ENCODE measurements around the gene LPP. TPM values are rescaled to one million over a fixed set of nuclear protein-coding genes. Genes with fewer than 3 reads are reported as not detected.

LPP gene
- total RNA-seq, 3 donors from 2014 or later (not counting 1 experiment from before 2014, with no cell fraction given) = 137 to 163 (median 149) TPM

- DNase-seq = no peak
- H3K4me3 ChIP-seq (ENCODE audit: low read length) = no peak overlapping the region
- Mint-ChIP-seq H3K9me3 (no peaks in the 10 kb centered on the region), H3K27ac (no peak overlapping the region), H3K27me3 (ENCODE audit: low read depth in 2 of 2) (no peaks in the 10 kb centered on the region), H3K4me1 (peaks cover 37 to 46% of the 10 kb centered on the region in 2 donors), H3K4me3 (no peak overlapping the region), H3K36me3 (no peaks in the 10 kb centered on the region)
- TF ChIP-seq CTCF (IDR thresholded peaks at IDR 0.05) = no peak
- 80% methylated on average over 1 of the region's 3 CpGs for WGBS (ENCODE audit: insufficient coverage)
- H3K4me1 ChIP-seq (ENCODE audit: control insufficient read depth, insufficient read depth, low read length) = peaks cover 6% of the 10 kb centered on the region
- intact Hi-C loops (cut with micrococcal nuclease) = no loop called here
- no peaks in the 10 kb centered on the region for H3K9me3 ChIP-seq (ENCODE audit: control insufficient read depth, insufficient read depth, low read length)
- H3K36me3 ChIP-seq (ENCODE audit: control insufficient read depth, insufficient read depth, low read length) = no peaks in the 10 kb centered on the region
- ATAC-seq = no peak
- no peaks in the 10 kb centered on the region for H3K27me3 ChIP-seq (ENCODE audit: control insufficient read depth, insufficient read depth, low read length)
- H3K27ac ChIP-seq (ENCODE audit: low read length) = no peak overlapping the region
These were observed 166.8 kb downstream of the LPP start for GRCh38 chr3:188320757-188321156.

GRCh38 chr3:188321258-188321657 lies 167.3 kb downstream of the LPP start:
- DNase-seq (no peak), ATAC-seq (no peak)
- H3K36me3 Mint-ChIP-seq = peaks cover 4% of the 10 kb centered on the region
- no peaks in the 10 kb centered on the region for H3K9me3 Mint-ChIP-seq
- peaks cover 37 to 46% of the 10 kb centered on the region in 2 donors for H3K4me1 Mint-ChIP-seq
- H3K27ac Mint-ChIP-seq = peak overlapping the region in 1 of 2 donors; percentile 63
- H3K9me3 ChIP-seq (ENCODE audit: control insufficient read depth, insufficient read depth, low read length) = no peaks in the 10 kb centered on the region
- H3K27me3 Mint-ChIP-seq (ENCODE audit: low read depth in 2 of 2) = no peaks in the 10 kb centered on the region
- intact Hi-C loops (cut with micrococcal nuclease) = no loop called here
- H3K36me3 ChIP-seq (ENCODE audit: control insufficient read depth, insufficient read depth, low read length) = no peaks in the 10 kb centered on the region
- H3K4me3 Mint-ChIP-seq = no peak overlapping the region
- H3K4me1 ChIP-seq (ENCODE audit: control insufficient read depth, insufficient read depth, low read length) = peaks cover 6% of the 10 kb centered on the region
- no peak overlapping the region for H3K4me3 ChIP-seq (ENCODE audit: low read length)
- TF ChIP-seq CTCF (IDR thresholded peaks at IDR 0.05) = no peak
- H3K27ac ChIP-seq (ENCODE audit: low read length) = no peak overlapping the region
- H3K27me3 ChIP-seq (ENCODE audit: control insufficient read depth, insufficient read depth, low read length) = no peaks in the 10 kb centered on the region

- H3K9me3 Mint-ChIP-seq = no peaks in the 10 kb centered on the region
- intact Hi-C loops (cut with micrococcal nuclease) = no loop called here
- H3K27ac Mint-ChIP-seq = peak overlapping the region; percentile 63 to 84
- Histone ChIP-seq H3K4me3 (ENCODE audit: low read length) (no peak overlapping the region), H3K27me3 (ENCODE audit: control insufficient read depth, insufficient read depth, low read length) (no peaks in the 10 kb centered on the region), H3K9me3 (ENCODE audit: control insufficient read depth, insufficient read depth, low read length) (no peaks in the 10 kb centered on the region), H3K4me1 (ENCODE audit: control insufficient read depth, insufficient read depth, low read length) (peaks cover 6% of the 10 kb centered on the region), H3K36me3 (ENCODE audit: control insufficient read depth, insufficient read depth, low read length) (no peaks in the 10 kb centered on the region), H3K27ac (ENCODE audit: low read length) (peak overlapping the region; percentile 55)
- no peak for TF ChIP-seq CTCF (IDR thresholded peaks at IDR 0.05)
- no peaks in the 10 kb centered on the region for H3K27me3 Mint-ChIP-seq (ENCODE audit: low read depth in 2 of 2)
- peak overlapping the region; percentile 32 for H3K4me3 Mint-ChIP-seq
- no peak for ATAC-seq
- H3K4me1 Mint-ChIP-seq = peaks cover 37 to 46% of the 10 kb centered on the region in 2 donors
- H3K36me3 Mint-ChIP-seq = peaks cover 5% of the 10 kb centered on the region
- 98% methylated on average over 4 of the region's 4 CpGs for WGBS (ENCODE audit: insufficient coverage)
- DNase-seq = no peak
These were observed 168.4 kb downstream of the LPP start for GRCh38 chr3:188322135-188322887.
